T-helper 22 cell (primary cell): Measurements from ENCODE around the gene KPNA6.
"Not testable (repeated sequence)": the region's sequence is repeated elsewhere in the genome, so short reads cannot be mapped to it uniquely, and the experiment has no call there.

Experiments used
- DNase-seq: peaks from one replicate; pipeline ENCODE4 v3.0.0-alpha.2; 2020; ENCODE audit warnings: low read depth

KPNA6 gene

DNA sequence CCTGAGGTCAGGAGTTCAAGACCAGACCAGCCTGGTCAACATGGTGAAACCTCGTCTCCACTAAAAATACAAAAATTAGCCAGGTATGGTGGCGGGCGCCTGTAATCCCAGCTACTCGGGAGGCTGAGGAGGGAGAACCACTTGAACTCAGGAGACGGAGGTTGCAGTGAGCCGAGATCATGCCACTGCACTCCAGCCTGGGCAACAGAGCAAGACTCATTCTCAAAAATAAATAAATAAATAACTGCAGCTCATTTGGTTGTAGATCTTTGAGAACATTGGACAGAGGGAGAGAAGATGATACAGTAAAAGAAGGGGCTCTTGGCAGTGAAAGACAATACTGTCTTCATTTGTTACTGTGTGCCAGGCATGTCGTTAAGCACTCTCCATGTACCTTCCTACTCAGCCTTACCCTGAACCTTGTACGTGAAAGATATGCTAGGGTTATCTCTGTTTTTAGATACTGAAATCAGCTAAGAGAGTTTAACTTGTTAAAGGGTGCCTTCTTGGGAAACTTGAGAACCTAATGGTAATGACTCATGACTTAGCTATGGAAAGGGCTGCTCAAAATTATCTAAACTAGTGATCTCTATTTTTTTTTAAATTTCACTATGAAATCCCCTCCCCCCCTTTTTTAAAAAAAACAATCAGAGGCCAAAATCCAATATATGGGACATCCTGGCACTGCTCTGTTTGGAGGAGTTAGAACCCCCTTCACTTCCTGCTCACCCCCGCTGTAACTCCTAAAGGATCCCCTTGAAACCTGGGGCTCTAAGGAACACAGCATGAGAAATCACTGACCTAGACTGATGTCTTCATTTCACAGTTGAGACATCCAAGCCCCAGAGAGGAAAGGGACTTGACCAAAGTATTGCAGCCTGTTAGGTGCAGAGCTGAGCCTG lies 6.8 kb upstream of the KPNA6 start:
- DNase-seq, result no peak

GRCh38 chr1:32104127-32104526 lies 3.7 kb upstream of the KPNA6 start:
- no peak for DNase-seq

- DNase-seq, result no peak
Observed at GRCh38 chr1:32105338-32105737, 2.5 kb upstream of the KPNA6 start.

GRCh38 chr1:32106663-32107275 lies 1.1 kb upstream of the KPNA6 start:
- DNase-seq, result no peak

DNA sequence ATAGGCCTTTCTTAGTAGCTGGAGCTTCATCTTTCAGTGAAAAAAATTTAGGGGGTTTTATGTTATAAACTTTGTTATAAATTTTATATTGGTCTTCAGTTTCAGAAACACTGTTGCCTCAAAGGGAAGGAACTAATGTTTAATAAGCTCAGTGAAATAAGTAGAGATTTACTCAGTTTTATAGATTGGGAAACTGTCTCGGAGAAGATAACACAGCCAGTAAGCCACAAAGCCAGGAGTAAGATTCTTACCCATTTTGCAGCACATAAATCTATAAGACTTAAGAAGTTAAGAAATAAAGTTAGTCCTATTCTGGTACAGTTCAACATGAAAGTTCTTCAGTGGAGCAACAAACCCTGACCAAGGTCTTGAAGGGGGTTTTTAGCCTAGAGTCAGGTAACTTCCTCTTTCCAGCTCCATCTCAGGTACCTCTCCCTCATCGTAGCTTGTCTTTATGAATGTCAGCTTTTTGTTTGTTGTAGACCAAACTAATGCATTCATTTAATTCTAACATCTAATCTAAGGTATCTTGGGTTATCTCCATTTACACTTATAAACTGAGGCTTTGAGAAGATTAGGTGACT lies 3.3 kb downstream of the KPNA6 start:
- DNase-seq, result no peak

GRCh38 chr1:32111789-32112188 lies 3.9 kb downstream of the KPNA6 start:
- DNase-seq, result no peak

- no peak for DNase-seq
Observed at GRCh38 chr1:32112806-32113375, 5.0 kb downstream of the KPNA6 start.

- DNase-seq, result not testable (repeated sequence)
Observed at GRCh38 chr1:32113436-32113835, 5.6 kb downstream of the KPNA6 start.

DNA sequence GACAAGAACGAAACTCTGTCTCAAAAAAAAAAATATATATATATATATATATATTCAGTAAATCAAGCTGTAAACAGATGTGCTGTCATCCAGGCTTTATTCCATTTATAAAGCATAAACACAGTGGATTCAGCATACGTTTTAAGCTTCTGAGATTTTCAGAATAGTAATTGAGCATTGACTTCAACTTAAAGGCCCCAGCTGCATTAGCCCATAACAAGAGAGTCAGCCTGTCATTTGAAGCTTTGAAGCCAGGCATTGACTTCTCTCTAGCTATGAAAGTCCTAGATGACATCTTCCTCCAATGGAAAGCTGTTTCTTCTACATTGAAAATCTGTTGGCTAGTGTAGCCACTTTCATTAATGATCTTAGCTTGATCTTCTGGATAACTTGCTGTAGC lies 6.6 kb downstream of the KPNA6 start:
- no peak for DNase-seq

- DNase-seq, result no peak
Observed at GRCh38 chr1:32115496-32115895, 7.6 kb downstream of the KPNA6 start.

DNA sequence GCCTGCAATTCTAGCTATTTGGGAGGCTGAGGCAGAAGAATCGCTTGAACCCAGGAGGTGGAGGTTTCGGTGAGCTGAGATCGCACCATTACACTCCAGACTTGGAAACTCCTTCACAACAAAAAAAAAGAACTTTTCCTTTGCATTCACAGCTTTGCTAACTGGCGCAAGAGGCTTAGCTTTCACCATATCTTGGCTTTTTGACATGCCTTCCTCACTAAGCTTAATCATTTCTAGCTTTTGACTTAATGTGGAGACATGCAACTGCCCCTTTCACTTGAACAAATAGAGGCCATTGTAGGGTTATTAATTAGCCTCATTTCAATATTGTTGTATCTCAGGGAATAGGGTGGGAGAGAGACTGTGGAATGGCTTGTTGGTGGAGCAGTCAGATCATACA lies 8.7 kb downstream of the KPNA6 start:
- no peak for DNase-seq

DNA sequence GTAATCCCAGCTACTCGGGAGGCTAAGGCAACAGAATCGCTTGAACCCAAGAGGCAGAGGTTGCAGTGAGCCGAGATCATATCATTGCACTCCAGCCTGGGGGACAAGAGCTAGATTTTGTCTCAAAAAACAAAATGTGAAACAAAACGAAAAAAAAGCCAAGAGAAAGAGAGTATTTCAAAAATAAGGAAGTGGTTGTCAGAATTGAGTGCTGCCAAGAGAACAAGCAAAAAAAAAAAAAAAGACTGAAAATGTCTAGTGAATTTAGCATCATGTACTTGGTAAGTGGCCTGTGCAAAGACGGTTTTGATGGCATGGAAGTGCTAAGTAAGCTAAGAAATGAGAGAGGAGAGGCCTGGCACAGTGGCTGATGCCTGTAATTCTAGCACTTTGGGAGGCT lies 14.3 kb downstream of the KPNA6 start:
- DNase-seq, result no peak

DNA sequence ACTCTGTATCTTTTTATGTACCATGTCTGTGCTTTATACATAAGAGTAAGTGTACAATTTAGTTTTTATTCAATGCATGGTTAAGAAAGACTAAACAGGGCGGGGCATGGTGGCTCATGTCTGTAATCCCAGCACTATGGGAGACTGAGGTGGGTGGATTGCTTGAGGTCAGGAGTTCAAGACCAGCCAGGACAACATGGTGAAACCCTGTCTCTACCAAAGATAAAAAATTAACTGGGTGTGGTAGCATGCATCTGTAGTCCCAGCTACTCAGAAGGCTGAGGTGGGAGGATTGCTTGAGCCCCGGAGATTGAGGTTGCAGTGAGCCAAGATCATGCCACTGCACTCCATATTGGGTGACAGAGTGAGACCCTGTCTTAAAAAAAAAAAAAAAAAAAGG lies 15.5 kb downstream of the KPNA6 start:
- DNase-seq, result not testable (repeated sequence)

DNA sequence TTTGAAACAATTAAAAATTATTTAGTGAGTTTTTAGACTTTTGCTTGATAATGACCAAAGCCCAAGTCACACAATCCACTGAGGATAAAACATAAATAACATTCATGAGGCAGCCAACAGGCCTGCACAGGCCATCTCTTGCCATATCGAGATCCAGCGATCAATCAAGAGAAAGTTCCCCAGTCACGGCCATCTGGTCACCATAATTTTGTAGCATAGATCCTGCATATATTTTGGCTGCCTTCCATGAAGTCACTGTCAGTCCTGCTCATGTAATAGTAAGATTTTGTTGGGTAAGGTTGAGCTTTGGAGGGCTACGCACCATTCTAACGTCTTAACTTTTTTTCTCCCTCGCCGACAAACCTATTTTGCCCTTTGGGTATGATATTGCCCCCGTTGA lies 17.5 kb downstream of the KPNA6 start:
- no peak for DNase-seq

DNA sequence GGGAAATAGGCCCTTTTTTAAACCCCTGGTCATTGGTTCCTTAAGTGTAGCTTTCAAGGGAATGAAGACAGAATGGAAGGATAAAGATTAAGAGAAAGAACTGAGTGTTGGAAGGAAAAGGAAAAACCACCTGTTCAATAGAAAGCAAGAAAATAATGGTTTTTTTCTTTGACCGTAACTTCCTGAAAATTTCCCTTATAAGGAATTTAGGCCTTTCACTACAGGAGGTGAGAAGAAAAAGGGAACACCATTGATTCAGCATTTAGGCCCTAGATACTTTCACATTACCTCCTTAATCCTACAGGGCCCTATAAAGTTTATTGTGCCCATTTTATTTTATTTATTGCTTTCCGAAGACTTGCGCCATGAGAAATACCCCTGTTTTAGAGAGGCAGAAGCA lies 18.9 kb downstream of the KPNA6 start:
- no peak for DNase-seq

GRCh38 chr1:32127409-32128198 lies 19.7 kb downstream of the KPNA6 start:
- no peak for DNase-seq

- DNase-seq, result no peak
Observed at GRCh38 chr1:32128479-32128878, 20.6 kb downstream of the KPNA6 start.

DNA sequence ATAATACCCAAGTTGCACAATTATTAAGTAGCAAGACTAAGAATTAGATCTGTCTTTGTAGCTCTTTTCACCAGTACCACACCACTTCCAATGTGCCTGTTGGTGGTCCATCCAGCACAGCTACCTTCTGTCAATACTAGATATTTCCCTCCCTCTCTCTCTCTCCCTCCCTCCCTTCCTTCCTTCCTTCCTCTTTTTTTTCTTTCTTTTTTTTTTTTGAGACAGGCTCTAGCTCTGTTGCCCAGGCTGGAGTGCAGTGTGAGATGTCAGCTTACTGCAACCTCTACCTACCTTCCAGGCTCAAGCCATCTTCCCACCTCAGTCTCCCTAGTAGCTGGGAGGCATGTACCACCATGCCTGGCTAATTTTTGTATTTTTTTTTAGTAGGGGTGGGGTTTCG lies 21.1 kb downstream of the KPNA6 start:
- no peak for DNase-seq

DNA sequence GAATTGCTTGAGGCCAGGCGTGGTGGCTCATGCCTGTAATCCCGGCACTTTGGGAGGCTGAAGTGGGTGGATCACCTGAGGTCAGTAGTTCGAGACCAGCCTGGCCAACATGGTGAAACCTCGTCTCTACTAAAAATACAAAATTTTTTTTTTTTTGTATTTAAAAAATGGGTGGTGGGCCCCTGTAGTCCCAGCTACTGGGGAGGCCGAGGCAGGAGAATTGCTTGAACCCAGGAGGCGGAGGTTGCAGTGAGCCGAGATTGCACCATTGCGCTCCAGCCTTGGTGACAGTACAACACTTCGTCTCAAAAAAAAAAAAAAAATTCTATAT lies 26.1 kb downstream of the KPNA6 start:
- not testable (repeated sequence) for DNase-seq

DNA sequence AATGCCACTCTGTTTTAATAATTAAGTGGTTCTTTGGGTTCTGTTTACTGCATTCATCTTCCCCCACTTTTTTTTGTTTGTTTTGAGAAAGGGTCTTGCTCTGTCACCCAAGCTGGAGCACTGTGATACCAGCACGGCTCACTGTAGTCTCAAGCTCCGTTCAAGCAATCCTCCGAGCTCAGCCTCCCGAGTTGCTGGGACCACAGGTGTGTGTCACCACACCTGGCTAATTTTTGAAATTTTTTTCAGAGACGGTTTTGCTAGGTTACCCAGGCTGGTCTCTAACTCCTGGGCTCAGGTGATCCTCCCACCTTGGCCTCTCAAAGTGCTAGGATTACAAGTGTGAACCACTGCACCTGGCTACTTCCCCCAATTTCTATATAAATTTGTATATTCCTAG lies 29.3 kb downstream of the KPNA6 start:
- no peak for DNase-seq

GRCh38 chr1:32138965-32139364 lies 31.1 kb downstream of the KPNA6 start:
- DNase-seq, result no peak
